Lung (tissue), 12 donors: ENCODE results near the gene PTTG2. TPM values are rescaled to one million over a fixed set of nuclear protein-coding genes. Genes with fewer than 3 reads are reported as not detected.
A peak's percentile ranks its signal among the peaks of the same experiment; 100 is the strongest.

Experiments used
- ATAC-seq: fragments of 200-7000 bp; cut with Tn5 transposase; one replicate; pipeline ENCODE4 v1.9.1; 2020; ENCODE audit warnings: moderate number of reproducible peaks; ENCODE audit not compliant: insufficient read depth, low FRiP score
- DNase-seq, 3 donors: peaks; one replicate each; pipeline ENCODE4 v3.0.0-alpha.2; 2013 to 2017
- H3K27ac ChIP-seq, 2 donors: one replicate each; pipeline ENCODE4 v1.5.1; 2013; ENCODE audit warnings: mild to moderate bottlenecking in 2 of 2, moderate library complexity in 2 of 2, control low read depth in 1 of 2, inconsistent platforms in 1 of 2, low read depth in 1 of 2, low read length in 1 of 2
- H3K27me3 ChIP-seq, 3 donors: one replicate each; pipeline ENCODE4 v1.5.1; 2013; ENCODE audit warnings: low read length in 2 of 3; ENCODE audit not compliant: control insufficient read depth in 3 of 3, insufficient read depth in 3 of 3
- H3K36me3 ChIP-seq, 4 donors: one replicate each; pipeline ENCODE4 v1.5.1; 2013; ENCODE audit warnings: low read length in 4 of 4, mild to moderate bottlenecking in 1 of 4, moderate library complexity in 1 of 4; ENCODE audit not compliant: control insufficient read depth in 4 of 4, insufficient read depth in 4 of 4
- H3K4me1 ChIP-seq, 5 donors: one replicate each; pipeline ENCODE4 v1.5.1; 2013; ENCODE audit warnings: low read length in 5 of 5, mild to moderate bottlenecking in 2 of 5, moderate library complexity in 1 of 5; ENCODE audit not compliant: control insufficient read depth in 5 of 5, insufficient read depth in 5 of 5
- H3K4me3 ChIP-seq: one replicate; pipeline ENCODE4 v1.5.1; 2013; ENCODE audit warnings: mild to moderate bottlenecking, control low read depth, moderate library complexity
- H3K9ac ChIP-seq, 2 donors: one replicate each; pipeline ENCODE4 v1.5.1; 2013; ENCODE audit warnings: low read length in 2 of 2, control low read depth in 1 of 2; ENCODE audit not compliant: insufficient read depth in 1 of 2
- H3K9me3 ChIP-seq, 4 donors: one replicate each; pipeline ENCODE4 v1.5.1; 2013; ENCODE audit warnings: low read length in 3 of 4, mild to moderate bottlenecking in 1 of 4, moderate library complexity in 1 of 4; ENCODE audit not compliant: control insufficient read depth in 4 of 4, insufficient read depth in 3 of 4
- CTCF ChIP-seq: IDR thresholded peaks from 2 replicates; pipeline ENCODE4 v1.5.1; 2012; ENCODE audit warnings: mild to moderate bottlenecking; ENCODE audit errors: control extremely low read depth, extremely low read depth
- WGBS, 2 donors: extraction: QIAGEN DNeasy Blood & Tissue Kit; methylation state at CpG; one replicate each; pipeline ENCODE4 v1.1.7; 2013; 5-methylcytosine and 5-hydroxymethylcytosine counted together
- polyA plus RNA-seq, 2 donors: library from polyadenylated mRNA; stranded (reverse); fragments of 200-250 nt; gene quantifications; one replicate each; pipeline ENCODE4 v1.2.1, GENCODE V29; 2013
- total RNA-seq, 2 donors: library from RNA; depleted of rRNA in 1 of 2; stranded (reverse); fragments of >200 nt in 1 of 2; gene quantifications; one replicate each; pipeline ENCODE4 v1.2.1, GENCODE V29; 2014 to 2021
- donor health status: control.
- donor health status: control.
- donor health status: Bipolar disorder and iron deficiency.
- donor health status: healthy.
- donor health status: DM: yes; HTN: yes; CAD: no.

Gene PTTG2
- total and polyA plus RNA-seq, 4 donors: 0.11 to 0.52 TPM; not detected in 2

GRCh38 chr4:37928426-37929416 is 31.5 kb upstream of the PTTG2 start:
- peak; percentile 48 to 76 (median 67) for DNase-seq
- Histone ChIP-seq H3K4me3 (no peak overlapping the region), H3K36me3 (no peaks in the 10 kb centered on the region), H3K9me3 (peaks cover 0 to 2% (median 0%) of the 10 kb centered on the region in 4 donors), H3K9ac (no peak overlapping the region), H3K27ac (no peak overlapping the region), H3K4me1 (peaks cover 0 to 6% (median 1%) of the 10 kb centered on the region in 5 donors), H3K27me3 (no peaks in the 10 kb centered on the region)
- ATAC-seq: no peak
- TF ChIP-seq CTCF: no peak
- WGBS, 2 donors: 59 to 65% methylated on average over 12 of the region's 12 CpGs

- ATAC-seq (no peak), DNase-seq (no peak)
- peaks cover 0 to 5% (median 0%) of the 10 kb centered on the region in 4 donors for H3K9me3 ChIP-seq
- H3K4me3 ChIP-seq: no peak overlapping the region
- H3K9ac ChIP-seq: no peak overlapping the region
- 97 to 98% methylated on average over 8 of the region's 8 CpGs for WGBS, 2 donors
- H3K27me3 ChIP-seq: no peaks in the 10 kb centered on the region
- no peak overlapping the region for H3K27ac ChIP-seq
- H3K4me1 ChIP-seq: peaks cover 0 to 8% (median 0%) of the 10 kb centered on the region in 5 donors
- TF ChIP-seq CTCF: no peak
- no peaks in the 10 kb centered on the region for H3K36me3 ChIP-seq
Observed at GRCh38 chr4:37934096-37934495, 26.1 kb upstream of the PTTG2 start.

DNA sequence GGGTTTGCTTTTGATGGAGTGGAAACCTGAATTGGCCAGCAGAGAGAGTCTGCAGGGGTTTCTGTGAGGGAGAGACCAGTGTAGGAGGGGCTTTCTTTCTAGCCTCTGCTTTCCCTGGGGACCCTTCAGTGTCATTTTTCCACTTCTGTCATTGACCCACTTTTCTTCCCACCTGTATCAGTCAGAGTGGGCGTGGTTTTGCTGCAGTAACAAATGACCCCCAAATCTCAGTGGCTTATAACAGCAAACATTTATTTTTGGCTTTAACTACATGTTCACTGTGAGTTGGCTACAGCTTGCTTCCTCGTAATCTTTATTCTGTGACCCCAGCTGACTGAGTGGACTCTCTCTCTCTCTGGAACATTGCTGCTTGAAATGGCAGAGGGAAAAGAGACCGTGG is 25.6 kb upstream of the PTTG2 start:
- TF ChIP-seq CTCF: no peak
- Histone ChIP-seq H3K9ac (no peak overlapping the region), H3K36me3 (no peaks in the 10 kb centered on the region), H3K4me1 (peaks cover 0 to 8% (median 0%) of the 10 kb centered on the region in 5 donors), H3K27ac (no peak overlapping the region), H3K9me3 (peaks cover 0 to 5% (median 0%) of the 10 kb centered on the region in 4 donors), H3K4me3 (no peak overlapping the region), H3K27me3 (no peaks in the 10 kb centered on the region)
- DNase-seq: no peak
- 85 to 93% methylated on average over 3 of the region's 3 CpGs for WGBS, 2 donors
- ATAC-seq: no peak
